Memory B cell (primary cell): ENCODE results near the gene TRIM65.
A peak's percentile ranks its signal among the peaks of the same experiment; 100 is the strongest.
"Not testable (repeated sequence)": the region's sequence is repeated elsewhere in the genome, so short reads cannot be mapped to it uniquely, and the experiment has no call there.

ENCODE experiments used
- ATAC-seq: fragments of 150-1000 bp; cut with Tn5 transposase; 2 replicates; pipeline ENCODE4 v1.10.0; 2021; ENCODE audit warnings: low read depth, mild to moderate bottlenecking, moderate library complexity
- DNase-seq, 2 donors: peaks; one replicate each; pipeline ENCODE4 v3.0.0; 2022; ENCODE audit warnings: low spot score in 2 of 2
- H3K27ac Mint-ChIP-seq: one replicate; pipeline ENCODE4 v1.8.0; 2022; ENCODE audit warnings: mild to moderate bottlenecking, moderate library complexity, mixed read lengths
- H3K27me3 Mint-ChIP-seq: one replicate; pipeline ENCODE4 v1.8.0; 2022; ENCODE audit warnings: mixed read lengths
- H3K36me3 Mint-ChIP-seq: one replicate; pipeline ENCODE4 v1.8.0; 2022; ENCODE audit warnings: mild to moderate bottlenecking, mixed read lengths
- H3K4me1 Mint-ChIP-seq: one replicate; pipeline ENCODE4 v1.8.0; 2022; ENCODE audit warnings: mixed read lengths
- H3K4me3 Mint-ChIP-seq: one replicate; pipeline ENCODE4 v1.8.0; 2022; ENCODE audit warnings: mild to moderate bottlenecking, moderate library complexity, mixed read lengths
- H3K9me3 Mint-ChIP-seq: one replicate; pipeline ENCODE4 v1.8.0; 2022; ENCODE audit warnings: mixed read lengths

Gene TRIM65

DNA sequence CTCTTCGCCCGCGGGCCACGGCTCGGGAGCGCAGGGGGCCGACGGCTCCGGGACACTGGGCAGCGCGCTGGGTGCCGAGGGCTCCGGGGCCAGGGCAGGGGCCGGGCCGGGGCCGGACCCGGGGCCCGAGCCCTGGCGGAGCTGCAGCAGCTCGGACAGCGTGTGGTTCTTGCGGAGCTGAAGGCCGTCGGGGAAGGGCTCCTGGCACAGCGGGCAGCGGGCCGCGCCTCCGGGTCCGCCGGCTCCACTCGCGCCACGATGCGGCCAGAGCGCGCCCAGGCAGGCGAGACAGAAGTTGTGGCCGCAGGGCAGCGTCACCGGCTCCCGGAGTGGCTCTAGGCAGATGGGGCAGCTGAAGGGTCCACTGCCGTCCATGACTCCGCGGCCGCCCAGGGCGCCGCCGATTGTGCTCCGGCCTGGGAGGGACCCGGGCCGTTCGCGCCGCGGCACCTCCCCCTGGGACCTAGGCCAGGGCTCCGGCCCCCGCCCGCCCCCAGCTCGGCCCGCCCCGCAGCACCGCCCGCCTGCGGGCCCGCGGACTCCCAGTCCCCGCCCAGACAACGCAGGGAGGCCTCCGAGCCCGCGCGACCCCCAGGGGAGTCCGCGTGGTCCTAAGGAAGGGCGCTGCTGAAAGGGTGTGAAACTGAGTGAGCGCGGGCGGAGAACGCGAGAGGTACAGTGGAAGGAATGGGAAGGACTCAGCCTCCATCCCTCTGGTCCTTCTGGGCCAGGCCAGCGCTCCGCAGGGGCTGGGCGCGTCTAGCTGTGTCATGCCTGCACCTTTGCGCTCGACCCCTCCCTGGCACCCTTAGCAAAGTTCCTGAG is 18.4 kb downstream of the TRIM65 start, which contains the start of gene TRIM47:
Gene TRIM47 (minus strand): TSS at position 408 of the 825 bp plus-strand sequence. CDS start 33 bp downstream, at position 375.
- no peaks in the 10 kb centered on the region for H3K9me3 Mint-ChIP-seq

GRCh38 chr17:75877752-75878173 is 19.0 kb downstream of the TRIM65 start:
- H3K9me3 Mint-ChIP-seq: no peaks in the 10 kb centered on the region
- peaks cover 17% of the 10 kb centered on the region for H3K4me1 Mint-ChIP-seq
- peak overlapping the region; percentile 94 for H3K4me3 Mint-ChIP-seq
- no peaks in the 10 kb centered on the region for H3K36me3 Mint-ChIP-seq
- no peaks in the 10 kb centered on the region for H3K27me3 Mint-ChIP-seq
- peak; percentile 82 for ATAC-seq
- DNase-seq: peak; percentile 72 to 74
- peak overlapping the region; percentile 86 for H3K27ac Mint-ChIP-seq

More for the DNA sequence above, 18.4 kb downstream of the TRIM65 start, which contains the start of gene TRIM47:
- H3K36me3 Mint-ChIP-seq: no peaks in the 10 kb centered on the region
- H3K27ac Mint-ChIP-seq: peak within 1 kb of the TSS; percentile 86
- H3K27me3 Mint-ChIP-seq: no peaks in the 10 kb centered on the region
- peak within 1 kb of the TSS; percentile 94 for H3K4me3 Mint-ChIP-seq
- peak; percentile 4 for ATAC-seq
- DNase-seq: no peak
- peaks cover 17% of the 10 kb centered on the region for H3K4me1 Mint-ChIP-seq

GRCh38 chr17:75876938-75877751 is 19.6 kb downstream of the TRIM65 start:
- Mint-ChIP-seq H3K27me3 (no peaks in the 10 kb centered on the region), H3K36me3 (no peaks in the 10 kb centered on the region), H3K4me3 (peak overlapping the region; percentile 94), H3K9me3 (no peaks in the 10 kb centered on the region), H3K27ac (peak overlapping the region; percentile 86), H3K4me1 (peaks cover 17% of the 10 kb centered on the region)
- ATAC-seq (peak; percentile 14), DNase-seq (peak in 1 of 2 donors; percentile 45)

- peaks cover 17% of the 10 kb centered on the region for H3K4me1 Mint-ChIP-seq
- peak; percentile 67 for ATAC-seq
Observed at GRCh38 chr17:75876190-75876937, 20.4 kb downstream of the TRIM65 start.

DNA sequence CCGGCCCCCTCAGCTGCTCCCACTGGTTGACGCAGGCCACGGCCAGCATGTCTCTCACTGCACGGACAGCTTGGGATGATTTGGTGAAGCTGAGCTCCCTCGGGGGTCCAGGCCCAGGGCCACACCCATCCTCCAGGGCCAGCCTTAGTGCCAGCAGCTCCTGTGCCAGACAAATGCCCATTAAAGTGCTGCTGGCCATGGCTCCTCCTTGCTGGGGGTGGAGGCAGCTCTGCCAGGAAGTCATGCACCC is 20.9 kb downstream of the TRIM65 start:
- DNase-seq (no peak), ATAC-seq (no peak)
- H3K36me3 Mint-ChIP-seq: no peaks in the 10 kb centered on the region
- peak overlapping the region; percentile 86 for H3K27ac Mint-ChIP-seq
- H3K4me1 Mint-ChIP-seq: peaks cover 17% of the 10 kb centered on the region
- no peaks in the 10 kb centered on the region for H3K27me3 Mint-ChIP-seq
- peak overlapping the region; percentile 94 for H3K4me3 Mint-ChIP-seq
- no peaks in the 10 kb centered on the region for H3K9me3 Mint-ChIP-seq

More at GRCh38 chr17:75876190-75876937, 20.4 kb downstream of the TRIM65 start:
- peak overlapping the region; percentile 86 for H3K27ac Mint-ChIP-seq
- peak overlapping the region; percentile 94 for H3K4me3 Mint-ChIP-seq
- H3K9me3 Mint-ChIP-seq: no peaks in the 10 kb centered on the region
- no peaks in the 10 kb centered on the region for H3K27me3 Mint-ChIP-seq
- DNase-seq: peak; percentile 61 to 62
- H3K36me3 Mint-ChIP-seq: no peaks in the 10 kb centered on the region

GRCh38 chr17:75875182-75875939 is 21.4 kb downstream of the TRIM65 start:
- Mint-ChIP-seq H3K27me3 (no peaks in the 10 kb centered on the region), H3K27ac (peak overlapping the region; percentile 86), H3K36me3 (no peaks in the 10 kb centered on the region), H3K4me1 (peaks cover 17% of the 10 kb centered on the region), H3K9me3 (no peaks in the 10 kb centered on the region), H3K4me3 (peak overlapping the region; percentile 94)
- DNase-seq: no peak
- no peak for ATAC-seq

DNA sequence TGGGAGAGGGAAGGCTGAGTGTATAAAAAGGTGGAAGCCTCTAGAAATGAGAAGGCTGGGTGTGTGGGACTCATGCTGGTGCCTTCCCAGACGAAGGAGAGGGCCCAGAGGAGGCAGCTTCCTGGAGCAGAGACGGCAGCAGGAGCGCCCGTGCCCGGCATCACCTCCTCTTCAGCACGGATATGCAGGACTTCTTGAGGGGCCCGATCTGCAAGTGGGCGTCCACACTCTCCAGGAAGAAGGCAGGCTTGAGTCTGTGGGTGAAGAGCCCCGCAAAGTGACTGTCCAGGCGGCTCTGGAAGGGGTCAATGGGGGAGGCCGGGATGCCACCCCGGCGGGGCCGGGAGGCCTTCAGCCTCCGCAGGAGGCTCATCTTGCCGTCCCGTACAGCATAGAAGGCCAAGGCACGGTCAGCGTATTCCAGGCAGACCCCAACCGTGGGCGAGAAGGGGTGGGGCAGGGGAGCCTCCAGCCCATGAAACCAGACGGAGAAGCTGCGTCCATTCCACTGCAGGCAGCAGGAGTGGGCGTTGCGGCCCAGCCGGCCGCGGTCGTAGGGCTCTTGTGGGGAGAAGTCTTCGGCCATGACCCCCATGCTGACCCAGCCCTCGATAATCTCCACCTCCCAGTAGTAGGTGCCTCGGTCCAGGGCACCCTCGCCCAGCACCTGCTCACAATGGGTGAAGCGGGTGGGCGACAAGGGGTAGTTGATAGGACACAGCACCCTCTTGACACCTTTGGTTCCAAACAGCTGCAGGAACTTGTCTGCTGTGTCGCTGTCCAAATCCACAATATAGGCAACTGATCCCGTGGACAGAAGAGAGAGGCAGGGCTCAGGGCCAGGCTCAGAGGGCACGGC is 22.2 kb downstream of the TRIM65 start:
- H3K36me3 Mint-ChIP-seq: no peaks in the 10 kb centered on the region
- ATAC-seq (no peak), DNase-seq (no peak)
- no peaks in the 10 kb centered on the region for H3K27me3 Mint-ChIP-seq
- H3K27ac Mint-ChIP-seq: no peak overlapping the region
- H3K4me3 Mint-ChIP-seq: no peak overlapping the region
- no peaks in the 10 kb centered on the region for H3K9me3 Mint-ChIP-seq
- peaks cover 17% of the 10 kb centered on the region for H3K4me1 Mint-ChIP-seq

DNA sequence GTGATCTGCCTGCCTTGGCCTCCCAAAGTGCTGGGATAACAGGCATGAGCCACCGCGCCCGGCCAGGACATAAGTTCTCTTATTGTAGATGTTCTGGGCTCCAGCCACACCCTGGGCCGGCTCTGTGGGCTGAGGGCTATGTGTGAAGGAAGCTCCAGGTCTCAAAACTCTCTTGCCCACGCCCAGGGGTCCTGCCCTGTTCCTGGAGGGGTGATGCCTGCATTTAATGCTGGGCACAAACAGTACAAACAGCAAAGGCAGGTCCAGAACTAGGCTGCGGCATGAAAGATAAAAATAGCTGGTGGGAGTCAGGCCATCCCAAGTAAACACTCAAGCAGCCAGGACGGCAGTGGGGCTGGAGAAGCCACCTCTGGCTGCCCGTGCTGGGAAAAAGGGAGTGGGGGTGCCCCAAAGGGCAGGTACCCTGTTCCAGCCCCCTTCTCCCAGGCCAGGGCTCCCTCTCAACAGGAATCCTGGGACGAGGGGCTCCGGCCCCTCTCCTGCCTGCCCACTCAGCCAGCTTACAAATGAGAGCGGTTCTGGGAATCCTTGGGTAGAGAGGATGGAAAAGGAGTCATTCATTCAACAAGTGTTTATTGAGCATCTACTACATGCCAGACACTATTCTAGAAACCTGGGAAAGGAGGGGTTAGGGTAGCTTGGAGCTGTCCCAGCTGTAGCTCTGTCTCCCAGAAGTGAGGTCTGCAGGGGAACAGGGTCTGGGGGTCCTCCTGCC is 23.0 kb downstream of the TRIM65 start:
- DNase-seq (no peak), ATAC-seq (no peak)
- no peak overlapping the region for H3K4me3 Mint-ChIP-seq
- no peaks in the 10 kb centered on the region for H3K27me3 Mint-ChIP-seq
- no peaks in the 10 kb centered on the region for H3K9me3 Mint-ChIP-seq
- no peak overlapping the region for H3K27ac Mint-ChIP-seq
- H3K4me1 Mint-ChIP-seq: peaks cover 17% of the 10 kb centered on the region
- H3K36me3 Mint-ChIP-seq: no peaks in the 10 kb centered on the region

DNA sequence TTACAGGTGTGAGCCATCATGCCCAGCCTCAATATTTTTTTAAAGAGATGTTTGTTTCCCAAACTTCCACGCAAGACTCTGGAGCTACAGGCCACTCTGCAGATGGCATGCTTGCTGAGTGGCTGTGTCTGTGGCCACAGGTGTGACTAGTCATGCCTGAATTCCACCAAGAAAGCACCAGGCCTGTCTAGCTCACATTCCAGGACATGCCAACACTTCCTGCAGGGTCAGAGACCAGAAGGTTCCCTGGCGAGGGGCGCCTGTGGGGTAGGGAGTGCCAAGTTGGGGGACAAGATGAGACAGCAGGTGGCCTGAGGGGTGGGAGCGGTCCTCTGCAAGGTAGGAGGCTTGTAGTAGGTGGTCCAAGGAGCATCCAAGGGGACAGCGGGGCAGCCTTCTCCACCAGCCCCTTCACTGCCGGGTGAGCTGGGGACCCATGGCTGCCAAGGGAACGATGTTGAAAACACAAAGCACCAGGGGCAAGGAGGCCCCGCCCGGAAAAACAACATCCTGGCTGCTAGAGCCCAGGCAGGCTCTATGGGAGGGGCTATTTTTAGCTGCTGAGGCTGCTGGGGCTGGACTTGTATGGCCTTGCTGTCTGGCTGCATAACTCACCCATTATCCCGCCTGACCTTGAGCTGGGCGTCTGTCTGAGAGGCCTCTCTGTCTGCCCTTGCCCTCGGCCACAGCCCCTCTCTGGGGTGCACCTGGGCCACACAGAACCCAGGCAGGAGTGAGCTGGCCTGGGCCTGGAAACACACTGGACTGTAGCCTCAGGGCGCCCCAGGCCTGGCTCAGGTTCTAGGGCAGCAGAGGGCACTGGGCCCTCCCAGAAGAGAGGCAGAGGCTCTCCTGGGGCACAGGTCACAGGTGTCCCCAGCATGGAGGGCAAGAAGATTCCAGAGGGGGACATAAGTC is 24.1 kb downstream of the TRIM65 start:
- Mint-ChIP-seq H3K36me3 (no peaks in the 10 kb centered on the region), H3K27me3 (no peaks in the 10 kb centered on the region), H3K9me3 (no peaks in the 10 kb centered on the region), H3K4me3 (no peak overlapping the region), H3K4me1 (peaks cover 16% of the 10 kb centered on the region), H3K27ac (no peak overlapping the region)
- DNase-seq (no peak), ATAC-seq (no peak)

GRCh38 chr17:75870228-75870627 is 26.5 kb downstream of the TRIM65 start:
- H3K4me3 Mint-ChIP-seq, H3K4me1 Mint-ChIP-seq, DNase-seq, H3K36me3 Mint-ChIP-seq, ATAC-seq, H3K9me3 Mint-ChIP-seq, H3K27me3 Mint-ChIP-seq, H3K27ac Mint-ChIP-seq: not testable (repeated sequence)

DNA sequence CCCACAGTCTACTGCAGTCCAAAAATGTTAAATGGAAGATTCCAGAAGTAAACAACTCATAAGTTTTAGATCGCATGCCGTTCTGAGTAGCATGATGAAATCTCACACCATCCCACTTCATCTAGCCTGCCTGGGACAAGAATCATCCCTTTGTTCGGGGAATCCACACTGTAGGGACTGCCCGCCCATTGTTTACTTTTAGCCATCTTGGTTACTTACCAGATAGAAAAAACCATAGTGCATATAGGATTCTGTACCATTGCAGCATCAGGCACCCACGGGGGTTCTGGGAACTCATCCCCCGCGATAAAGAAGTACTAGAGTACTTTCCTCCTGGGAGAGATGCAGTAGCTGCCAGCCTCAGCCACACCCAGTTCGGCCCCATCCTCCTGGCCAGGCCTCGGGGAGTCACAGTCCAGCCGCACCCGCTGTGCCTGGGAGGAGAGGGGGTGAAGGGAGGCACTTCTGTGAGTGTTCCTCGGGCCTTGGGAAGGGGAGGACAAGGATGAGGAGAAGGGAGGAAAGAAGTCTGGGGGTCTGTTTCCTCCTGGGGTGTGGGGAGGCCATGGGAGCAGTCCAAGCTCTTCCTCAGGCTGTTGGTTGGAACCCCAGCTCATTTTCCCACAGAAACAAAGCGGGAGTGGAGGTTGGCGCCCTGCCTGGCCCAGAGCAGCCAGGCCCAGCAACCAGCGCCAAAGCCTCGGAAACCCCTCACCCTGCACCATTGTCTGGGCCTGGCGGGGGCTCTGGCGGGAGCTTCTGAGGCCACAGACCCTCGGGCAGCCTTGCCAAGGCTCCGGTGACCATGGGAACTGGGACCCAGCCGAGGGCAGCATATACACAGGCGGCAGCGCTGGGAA is 27.2 kb downstream of the TRIM65 start:
- no peaks in the 10 kb centered on the region for H3K36me3 Mint-ChIP-seq

More for the DNA sequence above, 27.2 kb downstream of the TRIM65 start:
- Mint-ChIP-seq H3K27me3 (no peaks in the 10 kb centered on the region), H3K27ac (no peak overlapping the region), H3K9me3 (no peaks in the 10 kb centered on the region), H3K4me1 (peaks cover 6% of the 10 kb centered on the region), H3K4me3 (no peak overlapping the region)
- ATAC-seq (no peak), DNase-seq (no peak)
